Suppressor macrophage treated with lipopolysaccharide for 1 hour (primary cell): ENCODE data around the gene FKBP14.

Experiments used
- DNase-seq, 3 donors: peaks; one replicate each; pipeline ENCODE4 v3.0.0-alpha.2; 2020 to 2022

The FKBP14 gene

GRCh38 chr7:30026229-30027064 is at the start of gene FKBP14:
FKBP14 (minus strand) TSS chr7:30026702; CDS start chr7:30026508, 194 bp downstream.
- DNase-seq = peak; percentile 97 to 99 (median 99)

GRCh38 chr7:30074422-30075030 is 48.0 kb upstream of the FKBP14 start:
- DNase-seq = peak; percentile 39 to 45 (median 44)

- DNase-seq = no peak
Measured at GRCh38 chr7:30072735-30073134, 46.2 kb upstream of the FKBP14 start.

GRCh38 chr7:30070052-30070451 is 43.5 kb upstream of the FKBP14 start:
- DNase-seq = no peak

GRCh38 chr7:30069096-30069867 is 42.8 kb upstream of the FKBP14 start:
- peak in 2 of 3 donors; percentile 8 to 19 for DNase-seq

GRCh38 chr7:30068117-30068516 is 41.6 kb upstream of the FKBP14 start:
- DNase-seq = no peak

- DNase-seq = no peak
Measured at GRCh38 chr7:30066687-30067086, 40.2 kb upstream of the FKBP14 start.

GRCh38 chr7:30065746-30066145 is 39.2 kb upstream of the FKBP14 start:
- DNase-seq = no peak

- peak; percentile 30 to 60 (median 49) for DNase-seq
Measured at GRCh38 chr7:30062587-30062986, 36.1 kb upstream of the FKBP14 start.

- peak in 2 of 3 donors; percentile 15 to 30 for DNase-seq
Measured at GRCh38 chr7:30061786-30062185, 35.3 kb upstream of the FKBP14 start.

- DNase-seq = no peak
Measured at GRCh38 chr7:30057741-30058140, 31.2 kb upstream of the FKBP14 start.

- DNase-seq = no peak
Measured at GRCh38 chr7:30053068-30053467, 26.6 kb upstream of the FKBP14 start.

GRCh38 chr7:30049173-30049572 is 22.7 kb upstream of the FKBP14 start:
- no peak for DNase-seq

GRCh38 chr7:30048582-30048981 is 22.1 kb upstream of the FKBP14 start:
- no peak for DNase-seq

GRCh38 chr7:30047124-30047523 is 20.6 kb upstream of the FKBP14 start:
- DNase-seq = no peak

- no peak for DNase-seq
Measured at GRCh38 chr7:30046127-30046770, 19.7 kb upstream of the FKBP14 start.

GRCh38 chr7:30041526-30042269 is 15.2 kb upstream of the FKBP14 start:
- DNase-seq = no peak

- no peak for DNase-seq
Measured at GRCh38 chr7:30040938-30041337, 14.4 kb upstream of the FKBP14 start.

- peak; percentile 21 to 52 (median 43) for DNase-seq
Measured at GRCh38 chr7:30038196-30038980, 11.9 kb upstream of the FKBP14 start.

GRCh38 chr7:30036220-30036619 is 9.7 kb upstream of the FKBP14 start:
- DNase-seq = no peak

- DNase-seq = no peak
Measured at GRCh38 chr7:30034501-30034900, 8.0 kb upstream of the FKBP14 start.
